ENCODE data around the gene SLC12A4.
"Not testable (repeated sequence)": the region's sequence is repeated elsewhere in the genome, so short reads cannot be mapped to it uniquely, and the experiment has no call there.

The SLC12A4 gene

GRCh38 chr16:67968400-67969253 is at the start of gene SLC12A4:
TSS of gene SLC12A4 (minus strand) at chr16:67968637. CDS start at chr16:67968553, 84 bp downstream.
- DNase-seq, result peak; percentile 92

DNA sequence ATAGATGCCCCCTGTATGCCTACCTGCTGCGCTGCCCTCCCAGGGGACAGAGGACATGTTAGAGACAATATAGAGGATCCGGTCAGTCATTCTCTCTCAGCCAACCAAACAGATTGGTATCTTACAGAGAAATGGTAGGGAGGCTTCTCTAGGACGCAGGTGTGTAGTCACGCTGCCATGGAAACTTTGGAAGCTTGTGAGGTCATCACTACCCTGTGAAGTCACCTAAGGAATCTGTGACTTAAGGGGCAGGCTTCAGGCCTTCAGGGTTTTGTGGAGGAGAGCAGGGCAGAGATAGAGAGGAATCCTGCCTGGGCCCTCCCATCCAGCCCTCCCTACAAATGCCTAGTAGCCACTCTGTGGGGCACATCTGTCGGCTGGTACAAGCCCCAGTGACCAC is 47.2 kb upstream of the SLC12A4 start, which contains the start of gene DPEP2NB:
Gene DPEP2NB, minus strand, starts transcription at position 231 of the 400 bp plus-strand sequence. Its CDS starts 141 bp downstream, at position 90.
- no peak for DNase-seq

DNA sequence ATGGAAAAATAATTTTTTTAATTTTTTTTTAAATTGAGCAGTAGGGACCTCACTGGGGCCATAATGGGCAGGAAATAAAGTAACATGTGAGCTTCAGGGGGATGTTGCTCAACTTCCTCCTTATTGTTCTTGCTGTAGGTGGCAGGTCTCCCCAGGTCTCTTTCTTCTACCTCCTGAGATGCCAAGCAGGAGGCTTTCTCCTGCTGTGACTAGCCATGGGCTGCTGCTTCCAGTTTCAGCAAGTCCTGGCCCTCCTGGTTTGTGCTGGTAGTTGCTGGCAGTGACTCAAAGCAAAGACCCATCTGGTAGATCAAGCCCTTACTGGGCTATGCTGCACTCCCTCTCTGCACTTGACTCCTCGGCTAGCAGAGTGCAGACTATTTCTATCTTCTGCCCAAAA is 45.0 kb upstream of the SLC12A4 start:
- DNase-seq, result no peak

- DNase-seq, result not testable (repeated sequence)
These were observed 41.4 kb upstream of the SLC12A4 start for GRCh38 chr16:68009872-68010271.

- DNase-seq, result no peak
These were observed 40.8 kb upstream of the SLC12A4 start for GRCh38 chr16:68009157-68009735.

DNA sequence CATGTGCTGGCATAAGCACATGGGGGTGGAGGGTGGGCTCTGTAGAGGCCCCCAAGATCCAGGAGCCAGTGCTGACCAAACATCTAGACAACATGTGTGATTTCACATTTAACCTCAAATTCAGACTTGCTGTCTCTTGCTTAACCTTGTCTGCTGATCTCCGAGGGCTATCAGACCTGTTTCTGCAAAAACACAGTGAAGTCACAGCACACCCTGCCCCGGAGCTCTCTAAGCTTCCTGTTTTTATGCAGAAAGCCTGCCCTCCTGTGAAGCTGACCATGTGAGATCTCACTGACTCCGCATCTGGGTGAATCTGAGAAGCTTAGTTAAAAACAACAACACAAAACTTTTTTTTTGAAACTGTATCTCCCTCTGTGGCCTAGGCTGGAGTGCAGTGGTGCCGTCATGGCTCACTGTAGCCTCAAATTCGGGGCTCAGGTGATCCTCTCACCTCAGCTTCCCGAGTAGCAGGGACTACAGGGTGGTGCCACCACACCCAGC is 37.4 kb upstream of the SLC12A4 start:
- DNase-seq, result peak; percentile 68

DNA sequence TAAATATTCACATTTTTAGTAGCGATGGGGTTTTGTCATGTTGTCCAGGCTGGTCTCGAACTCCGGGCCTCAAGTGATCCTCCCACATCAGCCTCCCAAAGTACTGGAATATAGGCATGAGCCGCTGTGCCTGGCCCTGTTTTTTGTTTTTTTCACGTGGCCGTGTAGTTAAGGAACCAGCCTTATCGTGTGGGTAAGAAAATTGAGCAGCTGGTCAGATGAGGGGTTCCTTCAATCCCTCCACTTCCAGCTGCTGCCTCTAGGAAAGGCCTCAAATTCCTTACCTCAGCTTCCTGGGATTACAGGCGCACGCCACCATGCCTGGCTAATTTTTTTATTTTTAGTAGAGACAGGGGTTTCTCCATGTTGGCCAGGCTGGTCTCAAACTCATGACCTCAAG is 36.8 kb upstream of the SLC12A4 start:
- DNase-seq, result no peak

GRCh38 chr16:68003031-68003430 is 34.6 kb upstream of the SLC12A4 start:
- no peak for DNase-seq

- DNase-seq, result peak; percentile 24
These were observed 32.0 kb upstream of the SLC12A4 start for GRCh38 chr16:68000450-68000849.

DNA sequence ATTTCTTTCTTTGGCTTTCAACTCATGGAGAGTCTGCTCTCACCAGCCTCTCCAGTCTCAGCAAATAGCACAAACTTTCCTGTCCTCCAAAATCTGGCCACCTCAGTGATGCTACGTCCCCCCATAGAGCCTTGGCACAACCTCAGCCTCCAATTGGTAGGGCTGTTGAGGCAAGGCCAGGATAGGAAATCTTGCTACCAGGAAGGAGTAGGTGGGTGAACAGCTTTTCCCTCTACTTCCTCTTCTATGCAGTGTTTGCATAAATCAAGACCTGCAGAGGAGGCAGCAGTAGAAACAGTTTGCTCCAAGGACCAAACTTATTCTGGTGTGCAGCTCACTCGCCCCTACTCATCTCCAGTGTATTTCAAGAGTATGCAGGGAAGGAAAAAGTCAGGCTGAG is 31.5 kb upstream of the SLC12A4 start:
- DNase-seq, result no peak

GRCh38 chr16:67998779-67999688 is 30.6 kb upstream of the SLC12A4 start, which contains the start of gene DPEP2:
TSS of gene DPEP2 (minus strand) at chr16:67999484. CDS start at chr16:67993212, 6,272 bp downstream.
- peak; percentile 62 for DNase-seq

- not testable (repeated sequence) for DNase-seq
These were observed 29.9 kb upstream of the SLC12A4 start for GRCh38 chr16:67998231-67998778.

GRCh38 chr16:67996666-67997065 is 28.2 kb upstream of the SLC12A4 start:
- no peak for DNase-seq

DNA sequence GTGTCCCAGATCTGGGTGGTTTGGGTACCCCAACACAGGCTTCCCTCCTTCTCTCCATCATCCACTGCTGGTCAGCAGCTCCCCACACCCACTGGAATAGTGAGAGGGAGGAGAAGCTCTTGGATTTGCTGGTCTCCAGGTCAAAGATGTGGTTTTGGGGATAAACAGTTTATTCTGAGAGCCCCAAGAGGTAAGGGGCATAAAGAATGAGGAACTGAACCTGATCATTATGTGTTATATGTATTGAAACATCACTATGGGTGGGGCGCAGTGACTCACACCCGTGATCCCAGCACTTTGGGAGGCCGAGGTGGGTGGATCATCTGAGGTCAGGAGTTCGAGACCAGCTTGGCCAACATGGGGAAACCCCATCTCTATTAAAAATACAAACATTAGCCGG is 27.0 kb upstream of the SLC12A4 start:
- DNase-seq, result peak; percentile 45

GRCh38 chr16:67994040-67994408 is 25.6 kb upstream of the SLC12A4 start:
- not testable (repeated sequence) for DNase-seq

GRCh38 chr16:67993207-67994039 is 25.0 kb upstream of the SLC12A4 start:
- DNase-seq, result peak; percentile 85

- no peak for DNase-seq
These were observed 24.3 kb upstream of the SLC12A4 start for GRCh38 chr16:67992661-67993206.

- DNase-seq, result no peak
These were observed 21.6 kb upstream of the SLC12A4 start for GRCh38 chr16:67990018-67990386.

DNA sequence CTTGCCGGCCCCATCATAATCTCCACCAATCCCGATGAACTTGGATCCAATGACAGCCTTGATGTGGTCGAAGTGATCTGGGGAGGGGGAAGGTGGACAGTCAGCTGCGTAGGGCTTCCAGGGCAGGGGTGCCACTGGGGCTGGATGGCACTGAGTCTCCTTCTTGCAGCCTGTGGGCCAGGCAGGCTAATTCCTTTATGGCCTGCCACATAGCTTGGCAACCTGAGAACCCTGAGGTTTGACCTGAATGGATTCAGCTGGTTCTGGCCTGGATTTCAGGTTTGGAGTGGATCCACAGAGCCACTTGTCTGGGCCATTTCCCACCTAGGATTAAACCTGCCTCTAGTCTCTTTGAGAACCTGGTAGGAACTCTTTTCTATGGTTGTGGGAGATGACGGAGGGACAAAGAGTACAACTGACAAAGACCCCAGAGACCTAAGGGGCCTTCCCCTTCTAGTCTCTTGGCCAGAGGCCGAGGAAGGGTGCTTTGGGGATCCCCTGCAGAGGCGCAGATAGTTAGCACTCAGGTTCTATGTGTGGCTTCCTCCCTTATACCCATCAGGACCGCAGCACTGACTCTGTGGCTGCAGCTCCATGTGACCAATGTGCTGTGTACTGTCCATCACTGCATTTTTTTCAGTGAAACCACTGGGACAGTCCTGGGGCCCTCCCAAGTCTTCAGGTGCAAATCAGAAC is 21.0 kb upstream of the SLC12A4 start:
- DNase-seq, result no peak

DNA sequence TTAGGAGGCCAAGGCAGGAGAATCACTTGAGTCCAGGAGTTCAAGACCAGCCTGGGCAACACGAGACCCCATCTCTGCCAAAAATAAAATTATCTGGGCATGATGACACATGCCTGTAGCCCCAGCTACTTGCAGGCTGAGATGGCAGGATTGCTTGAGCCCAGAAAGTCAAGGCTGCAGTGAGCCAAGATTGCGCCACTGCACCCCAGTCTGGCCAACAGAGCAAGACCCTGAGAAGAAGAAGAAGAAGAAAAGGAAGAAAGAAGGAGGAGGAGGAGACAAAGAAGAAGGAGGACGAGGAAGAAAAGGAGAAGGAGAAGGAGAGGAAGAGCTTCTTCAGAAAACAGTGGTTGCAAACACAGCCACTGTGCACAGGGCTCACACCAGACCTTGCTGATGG is 20.2 kb upstream of the SLC12A4 start:
- DNase-seq, result no peak
